GM12874 (cell line): ENCODE data around the gene ZNF423.

Experiments used
- CTCF ChIP-seq: IDR thresholded peaks from 2 replicates; pipeline ENCODE4 v1.5.1; 2011; ENCODE audit warnings: low read depth, mild to moderate bottlenecking, control low read depth, low read length, moderate library complexity; ENCODE audit not compliant: insufficient read depth

Gene ZNF423

GRCh38 chr16:49597796-49598195 is 258.1 kb downstream of the ZNF423 start:
- TF ChIP-seq CTCF = no peak

DNA sequence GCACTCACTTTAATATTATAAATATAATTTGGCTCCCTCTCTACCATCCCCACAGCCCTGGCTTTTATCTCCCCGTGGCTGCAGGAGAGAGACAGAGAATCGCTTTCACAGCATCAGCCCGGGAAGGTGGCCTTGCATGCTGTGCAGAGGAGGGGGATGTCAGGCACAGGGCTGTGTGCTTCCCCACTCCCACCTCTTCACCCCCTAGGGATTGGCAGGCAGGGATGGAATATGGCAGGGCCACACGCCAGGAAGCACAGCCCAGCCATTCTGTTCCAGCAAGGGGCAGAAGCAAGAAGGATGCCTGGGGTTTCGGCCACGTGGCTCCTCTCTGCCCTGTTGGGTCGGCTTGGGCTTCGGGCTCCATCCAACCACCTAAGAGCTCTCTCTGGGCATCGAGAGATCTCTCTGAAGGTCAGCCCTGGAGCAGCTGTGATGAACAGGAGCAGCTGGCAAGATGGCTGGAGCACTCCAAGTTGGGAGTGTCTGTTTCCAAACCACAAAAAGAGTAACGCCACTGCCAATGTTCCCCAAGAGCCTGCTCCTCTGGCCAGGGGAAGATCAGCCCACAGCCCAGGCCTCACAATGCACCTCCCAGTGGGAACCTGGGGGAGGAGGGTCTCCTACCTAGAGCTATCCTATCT is 259.1 kb downstream of the ZNF423 start:
- no peak for TF ChIP-seq CTCF

- TF ChIP-seq CTCF = no peak
Observed at GRCh38 chr16:49596068-49596467, 259.8 kb downstream of the ZNF423 start.

- TF ChIP-seq CTCF = no peak
Observed at GRCh38 chr16:49594685-49595498, 261.0 kb downstream of the ZNF423 start.

- no peak for TF ChIP-seq CTCF
Observed at GRCh38 chr16:49594153-49594552, 261.8 kb downstream of the ZNF423 start.

- TF ChIP-seq CTCF = no peak
Observed at GRCh38 chr16:49593424-49594040, 262.4 kb downstream of the ZNF423 start.
